ENCODE results near the gene UGT1A6.
"Not testable (repeated sequence)": the region's sequence is repeated elsewhere in the genome, so short reads cannot be mapped to it uniquely, and the experiment has no call there.

UGT1A6 gene

GRCh38 chr2:233655043-233655442, 37.6 kb upstream of the UGT1A6 start:
- no peaks in the 10 kb centered on the region for H3K4me1 ChIP-seq (ENCODE audit: control insufficient read depth in 1 of 2, insufficient read depth in 1 of 2, low read depth in 1 of 2, low read length in 1 of 2)
- H3K27me3 ChIP-seq = no peaks in the 10 kb centered on the region
- no peaks in the 10 kb centered on the region for H3K36me3 ChIP-seq
- no peaks in the 10 kb centered on the region for H3K9me3 ChIP-seq
- no peak for TF ChIP-seq CTCF (IDR thresholded peaks at IDR 0.05)
- no peak overlapping the region for H3K4me3 ChIP-seq (ENCODE audit: low read depth in 1 of 2, low read length in 1 of 2)
- no peak overlapping the region for H3K27ac ChIP-seq

GRCh38 chr2:233655943-233656342, 36.7 kb upstream of the UGT1A6 start:
- H3K9me3 ChIP-seq; H3K27ac ChIP-seq; H3K27me3 ChIP-seq; H3K4me1 ChIP-seq (ENCODE audit: control insufficient read depth in 1 of 2, insufficient read depth in 1 of 2, low read depth in 1 of 2, low read length in 1 of 2); H3K36me3 ChIP-seq; H3K4me3 ChIP-seq (ENCODE audit: low read depth in 1 of 2, low read length in 1 of 2): not testable (repeated sequence)

- TF ChIP-seq CTCF (IDR thresholded peaks at IDR 0.05) = no peak
- Histone ChIP-seq H3K9me3 (no peaks in the 10 kb centered on the region), H3K27ac (no peak overlapping the region), H3K36me3 (no peaks in the 10 kb centered on the region), H3K4me3 (ENCODE audit: low read depth in 1 of 2, low read length in 1 of 2) (no peak overlapping the region), H3K27me3 (no peaks in the 10 kb centered on the region), H3K4me1 (ENCODE audit: control insufficient read depth in 1 of 2, insufficient read depth in 1 of 2, low read depth in 1 of 2, low read length in 1 of 2) (no peaks in the 10 kb centered on the region)
Measured at GRCh38 chr2:233656443-233656842, 36.2 kb upstream of the UGT1A6 start.

GRCh38 chr2:233658610-233659009, 34.1 kb upstream of the UGT1A6 start:
- H3K27ac ChIP-seq = no peak overlapping the region
- no peaks in the 10 kb centered on the region for H3K36me3 ChIP-seq
- no peaks in the 10 kb centered on the region for H3K4me1 ChIP-seq (ENCODE audit: control insufficient read depth in 1 of 2, insufficient read depth in 1 of 2, low read depth in 1 of 2, low read length in 1 of 2)
- H3K27me3 ChIP-seq = no peaks in the 10 kb centered on the region
- H3K9me3 ChIP-seq = no peaks in the 10 kb centered on the region
- TF ChIP-seq CTCF (IDR thresholded peaks at IDR 0.05) = no peak
- no peak overlapping the region for H3K4me3 ChIP-seq (ENCODE audit: low read depth in 1 of 2, low read length in 1 of 2)

GRCh38 chr2:233663911-233664310, 28.8 kb upstream of the UGT1A6 start:
- Histone ChIP-seq H3K36me3 (no peaks in the 10 kb centered on the region), H3K9me3 (no peaks in the 10 kb centered on the region), H3K27me3 (no peaks in the 10 kb centered on the region), H3K27ac (no peak overlapping the region), H3K4me3 (ENCODE audit: low read depth in 1 of 2, low read length in 1 of 2) (no peak overlapping the region), H3K4me1 (ENCODE audit: control insufficient read depth in 1 of 2, insufficient read depth in 1 of 2, low read depth in 1 of 2, low read length in 1 of 2) (no peaks in the 10 kb centered on the region)
- no peak for TF ChIP-seq CTCF (IDR thresholded peaks at IDR 0.05)

GRCh38 chr2:233668605-233669260, 24.0 kb upstream of the UGT1A6 start:
- TF ChIP-seq CTCF (IDR thresholded peaks at IDR 0.05) = no peak
- no peak overlapping the region for H3K27ac ChIP-seq

More at GRCh38 chr2:233668605-233669260, 24.0 kb upstream of the UGT1A6 start:
- no peaks in the 10 kb centered on the region for H3K4me1 ChIP-seq (ENCODE audit: control insufficient read depth in 1 of 2, insufficient read depth in 1 of 2, low read depth in 1 of 2, low read length in 1 of 2)
- no peaks in the 10 kb centered on the region for H3K36me3 ChIP-seq
- no peaks in the 10 kb centered on the region for H3K27me3 ChIP-seq
- H3K4me3 ChIP-seq (ENCODE audit: low read depth in 1 of 2, low read length in 1 of 2) = no peak overlapping the region
- no peaks in the 10 kb centered on the region for H3K9me3 ChIP-seq
